GM23338 (cell line): ENCODE measurements around the gene WDR73. TPM values are rescaled to one million over a fixed set of nuclear protein-coding genes. Genes with fewer than 3 reads are reported as not detected.

Experiments
- ATAC-seq: fragments of 200-7000 bp; cut with Tn5 transposase; 3 replicates; pipeline ENCODE4 v1.9.1; 2020
- DNase-seq: peaks from one replicate; pipeline ENCODE4 v3.0.0-alpha.2; 2015; ENCODE audit warnings: low spot score
- H2AFZ ChIP-seq: fragments of 200-600 bp; sonication (generic); 2 replicates; pipeline ENCODE4 v1.8.0; 2016; ENCODE audit warnings: antibody characterized with exemption, mild to moderate bottlenecking, moderate library complexity
- H3F3A ChIP-seq: fragments of 200-600 bp; sonication (generic); replicated peaks from 2 replicates; pipeline ENCODE4 v1.8.0; 2017; ENCODE audit warnings: antibody characterized with exemption, mixed run types, low read depth
- H3K27ac ChIP-seq: fragments of 200-600 bp; sonication (generic); 2 replicates; pipeline ENCODE4 v1.6.1; 2016; ENCODE audit warnings: low read depth
- H3K27me3 ChIP-seq: fragments of 200-600 bp; sonication (generic); 2 replicates; pipeline ENCODE4 v1.8.0; 2016; ENCODE audit warnings: mild to moderate bottlenecking, mixed run types, moderate library complexity; ENCODE audit not compliant: insufficient read depth
- H3K36me3 ChIP-seq: fragments of 200-600 bp; sonication (generic); 2 replicates; pipeline ENCODE4 v1.8.0; 2016; ENCODE audit warnings: mild to moderate bottlenecking; ENCODE audit not compliant: insufficient read depth
- H3K4me1 ChIP-seq: fragments of 200-600 bp; sonication (generic); 2 replicates; pipeline ENCODE4 v1.8.0; 2016; ENCODE audit warnings: mild to moderate bottlenecking, moderate library complexity; ENCODE audit not compliant: insufficient read depth
- H3K4me2 ChIP-seq: fragments of 200-600 bp; sonication (generic); 2 replicates; pipeline ENCODE4 v1.7.1; 2017; ENCODE audit warnings: mixed run types
- H3K4me3 ChIP-seq: fragments of 200-600 bp; sonication (generic); 2 replicates; pipeline ENCODE4 v1.6.1; 2016; ENCODE audit warnings: mixed run types
- H3K79me2 ChIP-seq: fragments of 200-600 bp; sonication (generic); replicated peaks from 2 replicates; pipeline ENCODE4 v1.8.0; 2017; ENCODE audit warnings: mild to moderate bottlenecking; ENCODE audit not compliant: insufficient read depth
- H3K9me2 ChIP-seq: fragments of 200-600 bp; sonication (generic); 2 replicates; pipeline ENCODE4 v1.8.0; 2017; ENCODE audit not compliant: insufficient read depth
- H4K20me1 ChIP-seq: fragments of 200-600 bp; sonication (generic); replicated peaks from 2 replicates; pipeline ENCODE4 v1.8.0; 2017; ENCODE audit warnings: mild to moderate bottlenecking; ENCODE audit not compliant: insufficient read depth
- H3K27ac Mint-ChIP-seq: 2 replicates; pipeline ENCODE4 v1.8.0; 2020; ENCODE audit warnings: inconsistent platforms, mild to moderate bottlenecking, moderate library complexity, mixed read lengths
- H3K27me3 Mint-ChIP-seq: 3 replicates; pipeline ENCODE4 v1.8.0; 2022; ENCODE audit warnings: low read depth, mild to moderate bottlenecking, moderate library complexity, mixed read lengths, inconsistent platforms; ENCODE audit not compliant: insufficient read depth, poor library complexity
- H3K36me3 Mint-ChIP-seq: 3 replicates; pipeline ENCODE4 v1.8.0; 2021; ENCODE audit warnings: low read depth, mild to moderate bottlenecking, inconsistent platforms, moderate library complexity, mixed read lengths
- H3K4me1 Mint-ChIP-seq: 3 replicates; pipeline ENCODE4 v1.8.0; 2020; ENCODE audit warnings: mild to moderate bottlenecking, inconsistent platforms, mixed read lengths
- H3K4me3 Mint-ChIP-seq: 3 replicates; pipeline ENCODE4 v1.8.0; 2021; ENCODE audit warnings: moderate library complexity, mild to moderate bottlenecking, inconsistent platforms, mixed read lengths
- H3K9me3 Mint-ChIP-seq: 3 replicates; pipeline ENCODE4 v1.8.0; 2020; ENCODE audit warnings: moderate library complexity, mild to moderate bottlenecking, inconsistent platforms, mixed read lengths
- CREB1 ChIP-seq: fragments of 250-450 bp; sonication (Bioruptor Pico); IDR thresholded peaks from 2 replicates; pipeline ENCODE4 v1.5.0; 2020; ENCODE audit warnings: low read depth, mild to moderate bottlenecking, moderate library complexity
- CTCF ChIP-seq, 2 experiments: fragments of 200-600 bp in 1 of 2; sonication (generic) in 1 of 2; conservative IDR thresholded peaks; 2 replicates each; pipeline versions ENCODE4 v1.5.1 to v1.6.1; 2016 to 2017; ENCODE audit warnings: antibody characterized with exemption in 2 of 2, low read depth in 2 of 2, mild to moderate bottlenecking in 2 of 2, moderate library complexity in 1 of 2
- EZH2 ChIP-seq: fragments of 200-600 bp; sonication (generic); IDR thresholded peaks from one replicate; pipeline ENCODE4 v1.8.0; 2017; ENCODE audit warnings: antibody characterized with exemption, mild to moderate bottlenecking, low read depth; ENCODE audit not compliant: unreplicated experiment
- EZH2phosphoT487 ChIP-seq: fragments of 200-600 bp; sonication (generic); IDR thresholded peaks from one replicate; pipeline ENCODE4 v1.8.1; 2018; ENCODE audit warnings: antibody characterized with exemption; ENCODE audit not compliant: unreplicated experiment
- JUNB ChIP-seq: IDR thresholded peaks from one replicate; pipeline ENCODE4 v1.6.1; 2016; ENCODE audit warnings: antibody characterized with exemption; ENCODE audit not compliant: unreplicated experiment
- NANOG ChIP-seq: IDR thresholded peaks from 2 replicates; pipeline ENCODE4 v1.6.1; 2016; ENCODE audit warnings: antibody characterized with exemption, borderline replicate concordance
- POLR2AphosphoS5 ChIP-seq: IDR thresholded peaks from 2 replicates; pipeline ENCODE4 v1.6.1; 2016; ENCODE audit warnings: antibody characterized with exemption, low read depth
- STAT1 ChIP-seq: IDR thresholded peaks from one replicate; pipeline ENCODE4 v1.6.1; 2016; ENCODE audit warnings: antibody characterized with exemption; ENCODE audit not compliant: unreplicated experiment
- ZNF114 ChIP-seq: fragments of 250-450 bp; sonication (Bioruptor Pico); IDR thresholded peaks from 2 replicates; pipeline ENCODE4 v1.5.0; 2020; ENCODE audit warnings: mild to moderate bottlenecking, moderate library complexity
- polyA plus RNA-seq: library from polyadenylated mRNA; unstranded; fragments of >200 nt; fragmentation: Nextera tagmentation; extraction: Ambion mirVana; gene quantifications from 2 replicates; pipeline ENCODE4 v1.2.1, GENCODE V29; 2016
- total RNA-seq: library from RNA; depleted of rRNA; stranded (reverse); fragments of >200 nt; shearing (Covaris generic); gene quantifications from 2 replicates; pipeline ENCODE4 v1.2.3, GENCODE V29; 2014
- TF ChIP-seq, protein P1 (sequence below): IDR thresholded peaks from one replicate; pipeline ENCODE4 v1.6.1; 2018; ENCODE audit warnings: antibody characterized with exemption; ENCODE audit not compliant: unreplicated experiment

WDR73 gene
- total and polyA plus RNA-seq, 2 experiments from 2014 or later: 14.8 to 25.2 TPM

DNA sequence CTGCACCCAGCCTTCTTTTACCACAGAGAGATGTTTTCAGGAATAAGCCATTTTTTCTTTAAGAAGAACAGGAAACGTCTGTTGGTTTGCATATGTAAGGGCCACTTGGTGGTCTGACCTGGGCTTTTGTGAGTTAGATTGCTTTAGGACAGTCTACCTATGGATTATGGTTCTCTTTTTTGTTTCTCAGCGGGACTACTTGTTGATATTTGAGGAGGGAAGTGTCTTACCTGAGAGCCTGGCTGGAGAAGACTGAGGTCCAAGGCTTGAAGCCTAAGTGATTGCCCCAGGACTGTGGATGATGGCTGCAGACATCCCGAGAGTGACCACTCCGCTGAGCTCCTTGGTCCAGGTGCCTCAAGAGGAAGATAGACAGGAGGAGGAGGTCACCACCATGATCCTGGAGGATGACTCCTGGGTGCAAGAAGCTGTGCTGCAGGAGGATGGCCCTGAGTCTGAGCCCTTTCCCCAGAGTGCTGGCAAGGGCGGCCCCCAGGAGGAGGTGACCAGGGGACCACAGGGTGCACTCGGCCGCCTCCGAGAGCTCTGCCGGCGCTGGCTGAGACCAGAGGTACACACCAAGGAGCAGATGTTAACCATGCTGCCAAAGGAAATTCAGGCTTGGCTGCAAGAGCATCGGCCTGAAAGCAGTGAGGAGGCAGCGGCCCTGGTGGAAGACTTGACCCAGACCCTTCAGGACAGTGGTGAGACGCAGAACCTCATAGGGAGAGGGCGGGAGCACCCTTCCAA, 50.3 kb downstream of the WDR73 start (continued):
- TF ChIP-seq, protein P1, sequence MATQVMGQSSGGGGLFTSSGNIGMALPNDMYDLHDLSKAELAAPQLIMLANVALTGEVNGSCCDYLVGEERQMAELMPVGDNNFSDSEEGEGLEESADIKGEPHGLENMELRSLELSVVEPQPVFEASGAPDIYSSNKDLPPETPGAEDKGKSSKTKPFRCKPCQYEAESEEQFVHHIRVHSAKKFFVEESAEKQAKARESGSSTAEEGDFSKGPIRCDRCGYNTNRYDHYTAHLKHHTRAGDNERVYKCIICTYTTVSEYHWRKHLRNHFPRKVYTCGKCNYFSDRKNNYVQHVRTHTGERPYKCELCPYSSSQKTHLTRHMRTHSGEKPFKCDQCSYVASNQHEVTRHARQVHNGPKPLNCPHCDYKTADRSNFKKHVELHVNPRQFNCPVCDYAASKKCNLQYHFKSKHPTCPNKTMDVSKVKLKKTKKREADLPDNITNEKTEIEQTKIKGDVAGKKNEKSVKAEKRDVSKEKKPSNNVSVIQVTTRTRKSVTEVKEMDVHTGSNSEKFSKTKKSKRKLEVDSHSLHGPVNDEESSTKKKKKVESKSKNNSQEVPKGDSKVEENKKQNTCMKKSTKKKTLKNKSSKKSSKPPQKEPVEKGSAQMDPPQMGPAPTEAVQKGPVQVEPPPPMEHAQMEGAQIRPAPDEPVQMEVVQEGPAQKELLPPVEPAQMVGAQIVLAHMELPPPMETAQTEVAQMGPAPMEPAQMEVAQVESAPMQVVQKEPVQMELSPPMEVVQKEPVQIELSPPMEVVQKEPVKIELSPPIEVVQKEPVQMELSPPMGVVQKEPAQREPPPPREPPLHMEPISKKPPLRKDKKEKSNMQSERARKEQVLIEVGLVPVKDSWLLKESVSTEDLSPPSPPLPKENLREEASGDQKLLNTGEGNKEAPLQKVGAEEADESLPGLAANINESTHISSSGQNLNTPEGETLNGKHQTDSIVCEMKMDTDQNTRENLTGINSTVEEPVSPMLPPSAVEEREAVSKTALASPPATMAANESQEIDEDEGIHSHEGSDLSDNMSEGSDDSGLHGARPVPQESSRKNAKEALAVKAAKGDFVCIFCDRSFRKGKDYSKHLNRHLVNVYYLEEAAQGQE: no peak

DNA sequence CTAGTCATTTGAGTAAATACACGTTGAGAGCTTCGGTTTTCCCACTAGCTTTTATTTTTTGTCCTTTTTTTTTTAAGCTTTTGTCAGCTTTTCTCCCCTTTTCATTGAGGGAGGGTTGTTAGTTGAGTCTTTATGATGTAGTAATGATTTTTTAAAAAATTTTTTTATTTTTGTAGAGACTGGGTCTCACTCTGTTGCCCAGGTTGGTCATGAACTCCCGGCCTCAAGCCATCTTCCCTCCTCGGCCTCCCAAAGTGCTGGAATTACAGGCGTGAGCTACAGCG, 52.6 kb downstream of the WDR73 start:
- H3K9me3 Mint-ChIP-seq: peaks cover 6% of the 10 kb centered on the region; the same call in 2 of the 3 replicates
- peaks cover 34% of the 10 kb centered on the region for H3K36me3 Mint-ChIP-seq
- TF ChIP-seq EZH2 (no peak), EZH2phosphoT487 (no peak), POLR2AphosphoS5 (no peak), STAT1 (no peak), CTCF (conservative IDR thresholded peaks at IDR 0.05; ENCODE audit: low read depth in 2 of 2) (no peak), JUNB (no peak), CREB1 (CRISPR knock-in tag) (no peak), ZNF114 (CRISPR knock-in tag) (no peak), NANOG (no peak)
- TF ChIP-seq, protein P1: no peak

More for the DNA sequence above, 52.6 kb downstream of the WDR73 start:
- H3K4me3 Mint-ChIP-seq: peak overlapping the region; percentile 93
- Histone ChIP-seq H3K79me2 (peaks cover 45% of the 10 kb centered on the region), H3K4me3 (peak overlapping the region; percentile 87), H3K4me1 (peaks cover 42% of the 10 kb centered on the region), H3K27me3 (no peaks in the 10 kb centered on the region), H3K27ac (peak overlapping the region; percentile 96), H3K36me3 (peaks cover 14% of the 10 kb centered on the region; the same call in 1 of the 2 replicates), H3K9me2 (no peaks in the 10 kb centered on the region), H2AFZ (no peak overlapping the region), H3K4me2 (peak overlapping the region; percentile 79), H4K20me1 (peaks cover 18% of the 10 kb centered on the region), H3F3A (peaks cover 26% of the 10 kb centered on the region)
- ATAC-seq (no peak), DNase-seq (no peak)
- peak overlapping the region; percentile 93; the same call in 1 of the 2 replicates for H3K27ac Mint-ChIP-seq
- H3K4me1 Mint-ChIP-seq: peaks cover 62% of the 10 kb centered on the region
- H3K27me3 Mint-ChIP-seq: peaks cover 37% of the 10 kb centered on the region
